KBM-7 (cell line): ENCODE results near the gene SUSD2.
A peak's percentile ranks its signal among the peaks of the same experiment; 100 is the strongest.
"Not testable (repeated sequence)": the region's sequence is repeated elsewhere in the genome, so short reads cannot be mapped to it uniquely, and the experiment has no call there.

ENCODE experiments used
- DNase-seq: peaks from one replicate; pipeline ENCODE4 v3.0.0-alpha.2; 2015
- in situ Hi-C: fragments of 300-500 bp; cut with MboI; formaldehyde crosslinking; loops from 2 replicates; pipeline ENCODE4 v1.14.3; 2020; ENCODE audit warnings: low sequenced_read_pairs, low pct_unique_long_range_greater_than_20kb, mixed read lengths

SUSD2 gene

DNA sequence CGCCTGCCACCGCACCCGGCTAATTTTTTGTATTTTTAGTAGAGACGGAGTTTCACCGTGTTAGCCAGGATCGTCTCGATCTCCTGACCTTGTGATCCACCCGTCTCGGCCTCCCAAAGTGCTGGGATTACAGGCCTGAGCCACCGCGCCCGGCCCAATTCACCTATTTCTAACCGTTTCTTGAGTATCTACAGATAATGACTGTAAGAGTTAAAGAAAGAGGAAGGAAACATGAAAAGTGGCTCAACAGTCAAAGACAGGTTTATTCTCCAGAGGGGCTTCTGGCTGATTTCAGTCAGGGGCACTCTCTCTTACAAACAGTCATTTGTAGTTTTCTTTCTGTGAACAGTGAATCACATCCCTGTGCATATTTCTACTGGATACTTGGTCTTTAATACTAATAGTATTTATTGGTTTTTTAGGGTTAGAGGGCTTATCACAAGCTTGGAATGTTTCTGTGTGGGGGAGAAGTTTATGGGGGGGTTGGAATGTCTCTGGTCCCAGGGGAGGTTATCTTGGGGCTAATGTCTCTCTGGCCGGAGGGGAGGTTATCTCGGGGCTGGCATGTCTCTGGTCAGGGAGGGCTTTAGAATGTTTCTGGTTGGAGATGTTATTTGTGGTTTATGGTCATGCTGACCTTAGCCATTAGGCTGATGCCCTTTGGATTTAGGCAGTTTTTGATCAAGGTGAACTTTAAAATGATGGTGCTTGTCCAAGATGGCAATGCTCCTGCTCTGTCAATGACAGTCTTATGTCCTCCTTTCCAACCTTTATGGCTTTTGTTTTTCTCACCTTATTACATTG lies 25.4 kb downstream of the SUSD2 start:
- in situ Hi-C loops = not testable (repeated sequence)
- DNase-seq = peak; percentile 84

DNA sequence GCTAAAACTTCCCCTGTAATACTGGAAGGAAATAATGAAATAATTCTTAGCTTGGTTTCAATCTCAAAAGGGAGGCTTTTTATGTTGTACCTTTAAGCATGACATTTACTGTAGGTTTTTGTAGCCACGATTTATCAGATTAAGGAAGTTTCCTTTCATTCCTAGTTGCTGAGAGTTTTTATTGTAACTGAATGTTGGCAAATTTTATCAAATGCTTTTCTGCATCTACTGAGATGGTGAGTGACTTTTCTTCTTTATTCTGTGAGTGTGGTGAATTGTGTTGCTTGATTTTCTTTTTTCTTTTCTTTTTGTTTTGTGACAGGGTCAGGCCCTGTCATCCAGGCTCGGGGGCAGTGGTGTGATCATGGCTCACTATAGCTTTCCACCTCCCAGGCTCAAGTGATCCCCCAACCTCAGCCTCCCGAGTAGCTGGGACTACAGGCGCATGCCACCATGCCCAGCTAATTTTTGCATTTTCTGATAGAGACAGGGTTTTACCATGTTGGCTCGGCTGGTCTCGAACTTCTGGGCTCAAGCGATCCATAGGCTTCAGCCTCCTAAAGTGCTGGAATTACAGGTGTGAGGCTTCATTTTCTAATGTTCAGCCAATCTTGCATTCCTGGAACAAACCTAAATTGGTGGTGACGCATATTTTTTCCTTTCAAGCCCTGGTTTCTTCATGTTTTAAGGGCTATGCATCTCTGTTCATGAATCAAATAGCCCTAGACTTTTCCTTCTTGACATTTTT lies 26.2 kb downstream of the SUSD2 start:
- in situ Hi-C loops = no loop called here
- DNase-seq = peak; percentile 12

DNA sequence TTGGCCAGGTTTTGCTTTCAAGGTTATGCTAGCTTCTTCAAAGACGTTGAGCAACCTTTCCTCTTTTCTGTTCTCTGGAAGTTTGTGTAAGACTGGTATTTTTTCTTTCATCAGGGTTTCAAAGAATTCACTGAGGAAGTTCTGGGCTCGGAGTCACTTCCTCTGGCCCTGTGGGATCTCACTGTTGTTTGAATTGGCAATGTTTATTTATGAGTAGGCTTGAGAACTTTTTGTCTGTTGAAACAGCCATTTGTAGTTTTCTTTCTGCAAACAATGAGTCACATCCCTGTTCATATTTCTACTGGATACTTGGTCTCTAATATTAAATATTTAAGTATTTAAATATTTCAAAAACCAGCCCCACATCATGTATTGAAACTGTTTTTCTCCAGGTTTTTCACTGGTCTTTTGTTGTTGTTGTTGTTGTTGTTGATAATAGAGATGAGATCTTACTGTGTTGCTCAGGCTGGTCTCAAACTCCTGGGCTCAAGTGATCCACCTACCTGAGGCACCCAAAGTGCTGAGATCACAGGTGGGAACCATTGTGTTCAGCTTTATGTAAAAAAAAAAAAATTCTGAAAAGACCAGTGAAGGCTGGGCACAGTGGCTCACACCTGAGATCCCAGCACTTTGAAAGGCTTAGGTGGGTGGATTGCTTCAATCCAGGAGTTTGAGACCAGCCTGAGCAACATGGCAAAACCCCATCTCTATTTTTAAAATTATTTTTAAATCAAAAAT lies 26.9 kb downstream of the SUSD2 start:
- in situ Hi-C loops = no loop called here
- DNase-seq = peak; percentile 79

DNA sequence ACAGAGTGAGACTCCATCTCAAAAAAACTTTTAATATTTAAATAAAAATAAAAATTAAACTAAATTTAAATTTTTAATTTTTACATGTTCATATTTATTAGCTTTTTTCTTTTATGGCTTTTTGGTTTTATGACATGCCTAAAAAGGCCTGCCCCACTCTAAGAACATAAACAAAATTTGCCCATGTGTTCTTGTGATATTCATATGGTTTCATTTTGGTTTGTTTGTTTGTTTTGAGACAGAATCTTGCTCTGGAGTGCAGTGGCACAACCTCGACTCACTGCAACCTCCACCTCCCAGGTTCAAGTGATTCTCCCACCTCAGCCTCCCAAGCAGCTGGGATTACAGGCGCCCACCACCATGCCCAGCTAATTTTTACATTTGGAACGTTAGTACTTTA lies 27.7 kb downstream of the SUSD2 start:
- in situ Hi-C loops = no loop called here

DNA sequence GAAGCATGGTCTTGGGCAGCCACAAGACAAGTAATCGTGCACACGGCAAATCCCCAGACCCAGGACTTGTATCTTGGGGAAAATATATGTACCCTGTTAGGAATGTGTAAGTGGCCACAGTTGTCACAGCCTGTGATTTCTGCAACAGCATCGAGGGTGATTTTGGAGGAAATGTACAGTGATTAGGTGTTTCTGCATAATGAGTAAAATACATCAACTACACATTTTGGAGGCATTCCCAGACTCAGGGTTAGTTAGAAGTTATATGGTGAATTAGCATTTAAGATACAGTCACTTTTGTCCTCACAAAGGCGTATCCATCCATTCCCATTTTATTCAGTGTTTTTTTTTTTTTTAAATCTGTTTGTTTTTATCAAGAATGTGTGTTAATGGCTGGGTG lies 28.4 kb downstream of the SUSD2 start:
- no peak for DNase-seq
- in situ Hi-C loops = no loop called here

More for the DNA sequence above, 27.7 kb downstream of the SUSD2 start:
- no peak for DNase-seq

DNA sequence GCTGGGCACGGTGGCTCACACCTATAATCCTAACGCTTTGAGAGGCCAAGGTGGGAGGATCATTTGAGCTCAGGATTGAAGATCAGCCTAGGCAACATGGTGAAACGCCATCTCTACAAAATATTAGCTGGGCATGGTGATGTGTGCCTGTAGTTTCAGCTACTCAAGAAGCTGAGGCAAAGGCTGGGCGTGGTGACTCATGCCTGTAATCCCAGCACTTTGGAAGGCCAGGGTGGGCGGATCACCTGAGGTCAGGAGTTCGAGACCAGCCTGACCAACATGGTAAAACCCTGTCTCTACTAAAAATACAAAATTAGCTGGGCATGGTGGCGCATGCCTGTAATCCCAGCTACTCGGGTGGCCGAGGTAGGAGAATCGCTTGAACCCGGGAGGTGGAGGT lies 29.1 kb downstream of the SUSD2 start:
- in situ Hi-C loops, DNase-seq: not testable (repeated sequence)

DNA sequence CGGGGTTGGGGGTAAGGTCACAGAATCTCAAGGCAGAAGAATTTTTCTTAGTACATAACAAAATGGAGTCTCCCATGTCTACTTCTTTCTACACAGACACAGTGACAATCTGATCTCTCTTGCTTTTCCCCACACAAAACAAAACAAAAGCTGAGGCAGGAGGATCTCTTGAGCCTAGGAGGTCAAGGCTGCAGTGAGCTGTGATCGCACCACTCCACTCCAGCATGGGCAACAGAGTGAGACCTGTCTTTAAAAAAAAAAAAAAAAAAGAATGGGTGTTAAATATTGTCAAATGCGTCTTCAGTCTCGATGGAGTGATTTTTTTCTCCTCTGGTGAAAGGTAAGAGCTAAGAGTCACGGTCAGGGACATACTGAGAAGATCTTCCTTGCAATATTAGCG lies 30.4 kb downstream of the SUSD2 start:
- in situ Hi-C loops = not testable (repeated sequence)

DNA sequence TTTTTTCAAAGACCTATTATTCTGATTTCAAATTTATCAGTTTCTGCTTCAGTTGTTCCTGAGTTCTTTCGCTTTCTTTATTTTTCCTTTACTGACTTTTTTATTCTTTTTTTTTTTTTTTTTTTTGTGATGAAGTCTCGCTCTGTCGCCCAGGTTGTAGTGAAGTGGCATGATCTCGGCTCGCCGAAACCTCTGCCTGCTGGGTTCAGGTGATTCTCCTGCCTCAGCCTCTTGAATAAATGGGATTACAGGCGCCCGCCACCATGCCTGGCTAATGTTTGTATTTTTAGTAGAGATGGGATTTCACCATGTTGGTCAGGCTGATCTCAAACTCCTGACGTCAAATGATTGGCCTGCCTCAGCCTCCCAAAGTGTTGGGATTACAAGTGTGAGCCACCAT lies 31.8 kb downstream of the SUSD2 start:
- in situ Hi-C loops, DNase-seq: not testable (repeated sequence)

More for the DNA sequence above, 30.4 kb downstream of the SUSD2 start:
- DNase-seq = not testable (repeated sequence)

DNA sequence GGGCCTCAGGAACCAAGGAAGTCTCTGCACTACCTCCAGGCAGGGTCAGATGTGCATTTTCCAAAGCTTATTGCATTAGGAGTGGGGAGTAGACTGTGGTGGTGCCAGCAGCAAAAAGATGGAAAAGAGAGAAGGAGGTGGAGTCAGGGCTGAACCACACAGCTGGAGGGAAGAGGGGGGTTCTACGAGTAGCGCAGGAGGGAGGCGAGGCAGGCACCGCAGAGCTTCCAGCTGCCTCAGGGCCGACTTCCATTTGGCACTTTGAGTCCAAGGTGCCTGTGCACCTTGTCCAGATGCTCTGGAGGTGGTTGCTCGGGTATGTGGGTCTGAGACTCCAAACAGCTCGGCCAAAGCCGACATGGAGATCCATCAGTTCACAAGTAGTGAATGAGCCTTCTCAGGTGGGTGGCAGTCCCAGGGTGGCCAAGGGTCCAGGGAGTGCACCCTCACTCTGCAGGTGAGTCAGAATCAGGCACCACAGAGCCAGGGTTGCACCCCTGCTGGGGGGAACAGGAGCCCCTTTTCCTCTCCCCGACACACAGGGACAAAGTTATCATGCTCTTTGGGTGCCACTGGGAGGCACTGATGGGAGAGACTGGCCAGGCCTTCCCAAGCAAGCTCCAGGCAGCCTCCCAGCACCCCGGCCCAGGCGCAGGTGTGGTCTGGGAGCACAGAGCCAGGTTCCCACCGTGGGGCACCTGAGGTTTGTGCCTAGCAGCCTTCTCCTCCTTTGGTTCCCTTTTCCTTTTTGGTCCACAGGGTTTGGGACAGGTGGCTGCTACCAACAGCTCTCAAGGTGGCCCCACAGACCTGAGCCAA lies 33.4 kb downstream of the SUSD2 start:
- no peak for DNase-seq
- in situ Hi-C loops = no loop called here

DNA sequence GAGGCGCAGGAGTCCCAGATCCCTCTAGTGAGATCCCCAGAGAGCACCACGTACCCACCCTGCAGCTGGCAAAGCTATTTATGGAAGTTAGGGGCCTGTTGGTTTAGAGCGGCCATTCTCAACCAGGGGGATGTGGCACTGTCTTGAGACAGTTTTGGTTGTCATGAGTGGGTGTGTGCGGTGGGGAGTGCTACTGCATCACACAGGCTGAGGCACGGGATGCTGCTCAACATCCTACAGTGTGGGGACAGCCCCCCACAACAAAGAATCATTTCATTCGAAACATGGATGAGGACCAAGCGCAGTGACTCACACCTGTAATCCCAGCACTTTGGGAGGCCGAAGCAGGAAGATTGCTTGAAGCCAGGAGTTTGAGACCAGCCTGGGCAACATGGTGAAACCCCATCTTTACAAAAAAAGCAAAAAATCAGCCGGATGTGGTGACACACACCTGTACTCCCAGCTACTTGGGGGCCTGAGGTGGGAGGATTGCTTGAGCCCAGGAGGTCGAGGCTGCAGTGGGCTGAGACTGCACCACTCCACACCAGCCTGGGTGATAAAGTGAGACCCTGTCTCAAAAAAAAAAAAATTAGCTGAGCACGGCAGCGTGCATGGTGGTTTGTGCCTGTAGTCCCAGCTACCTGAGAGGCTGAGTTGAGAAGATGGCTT lies 35.4 kb downstream of the SUSD2 start:
- no peak for DNase-seq
- in situ Hi-C loops = no loop called here

DNA sequence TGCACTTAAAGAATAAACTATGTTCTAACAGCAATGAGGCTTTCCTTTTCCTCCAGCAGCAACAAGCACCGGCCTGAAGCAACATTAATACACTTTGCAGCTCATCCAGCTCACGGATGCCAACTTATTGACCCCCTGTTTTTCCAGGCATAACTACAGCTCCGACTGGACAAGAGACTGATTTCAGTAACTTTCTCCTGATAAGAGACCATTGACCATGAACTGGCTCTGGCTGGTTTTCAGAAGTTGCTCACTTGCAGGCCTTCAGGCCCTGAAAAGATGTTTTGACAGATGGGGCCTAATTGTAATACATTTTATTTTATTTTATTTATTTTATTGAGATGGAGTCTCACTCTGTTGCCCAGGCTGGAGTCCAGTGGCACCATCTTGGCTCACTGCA lies 36.1 kb downstream of the SUSD2 start:
- in situ Hi-C loops = no loop called here
- DNase-seq = no peak

DNA sequence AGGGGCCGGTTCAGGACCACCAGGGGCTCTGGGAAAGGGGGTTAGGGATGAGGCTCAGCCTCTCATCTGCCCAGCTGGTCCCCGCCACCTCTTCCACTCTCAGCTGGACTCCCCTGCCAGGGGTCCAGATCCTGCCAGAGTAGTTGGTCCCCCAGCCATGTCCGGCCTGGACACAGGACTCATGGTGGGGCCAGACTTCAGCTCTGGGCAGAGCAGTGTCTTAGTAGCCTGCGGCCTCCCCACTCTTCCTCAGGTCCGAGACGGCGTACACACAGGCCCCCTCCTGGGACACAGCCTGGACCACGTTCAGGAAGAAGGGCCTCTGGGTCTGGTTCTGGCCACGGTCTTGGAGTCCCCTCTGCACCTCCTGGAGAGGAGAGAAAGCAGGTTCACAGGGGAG lies 38.5 kb downstream of the SUSD2 start:
- no peak for DNase-seq
- in situ Hi-C loops = no loop called here

DNA sequence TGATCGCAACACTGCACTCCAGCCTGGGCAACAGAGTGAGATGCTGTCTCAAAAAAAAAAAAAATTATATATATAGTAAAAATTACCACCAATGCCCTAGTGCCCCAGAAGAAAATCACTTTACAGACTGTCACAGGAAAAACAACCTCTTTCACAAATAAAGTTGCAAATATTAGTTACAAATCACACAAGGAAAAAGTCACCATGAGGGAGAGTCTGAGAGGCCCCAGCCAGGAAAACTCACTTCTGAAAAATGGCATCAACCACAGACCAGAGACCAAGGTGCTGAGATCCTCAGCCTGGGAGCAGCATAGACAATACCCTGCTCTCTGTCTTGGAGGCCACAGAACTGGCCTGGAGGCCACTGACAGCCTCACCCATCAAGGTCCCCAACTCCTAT lies 43.2 kb downstream of the SUSD2 start:
- DNase-seq = no peak
- in situ Hi-C loops = no loop called here

DNA sequence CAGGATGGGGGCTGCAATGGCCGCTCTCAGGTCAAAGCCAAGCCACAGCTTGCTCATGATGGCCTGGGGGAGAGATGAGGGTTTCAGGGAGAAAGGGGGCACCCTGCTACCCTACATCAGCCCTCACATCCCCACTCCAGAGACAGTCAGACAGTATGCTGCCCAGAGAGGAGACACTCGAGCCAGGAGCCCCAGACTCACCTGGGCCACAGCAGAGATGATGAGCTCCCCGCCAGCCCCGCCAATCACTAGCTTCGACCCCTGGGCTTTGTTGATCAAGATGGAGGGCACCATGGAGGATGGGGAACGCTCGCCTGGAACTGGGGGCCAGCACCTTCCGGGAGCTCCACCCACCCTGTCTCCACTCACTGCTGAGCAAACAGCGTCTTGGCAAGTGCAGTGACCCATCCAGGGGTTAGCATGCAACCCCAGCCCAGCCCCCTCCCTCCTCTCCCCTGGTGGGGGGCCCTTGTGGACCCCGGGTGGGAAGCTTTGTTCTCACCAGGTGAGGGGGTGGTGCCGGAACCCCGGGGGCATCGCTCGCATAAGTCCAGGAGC lies 43.8 kb downstream of the SUSD2 start:
- in situ Hi-C loops = no loop called here
- no peak for DNase-seq

DNA sequence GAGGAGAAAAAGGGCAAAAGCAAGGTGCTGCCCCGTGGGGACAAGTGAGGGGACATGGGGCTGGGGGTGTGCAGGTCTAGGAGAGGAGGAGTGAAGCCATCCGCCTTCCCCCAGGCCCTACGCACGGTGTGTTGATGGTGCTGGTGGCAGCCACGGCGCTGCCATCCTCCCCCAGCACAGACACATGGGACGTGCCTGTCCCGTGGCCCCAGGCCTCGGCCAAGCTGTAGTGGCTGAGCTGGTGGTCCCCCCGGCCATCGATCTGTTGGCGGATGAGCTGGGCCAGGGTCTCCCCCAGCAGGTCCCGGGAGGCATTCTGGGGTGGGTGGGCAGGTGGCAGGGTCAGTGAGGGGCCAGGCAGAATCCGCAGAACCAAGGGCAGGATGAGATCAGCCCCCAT lies 44.7 kb downstream of the SUSD2 start:
- no peak for DNase-seq
- in situ Hi-C loops = no loop called here

DNA sequence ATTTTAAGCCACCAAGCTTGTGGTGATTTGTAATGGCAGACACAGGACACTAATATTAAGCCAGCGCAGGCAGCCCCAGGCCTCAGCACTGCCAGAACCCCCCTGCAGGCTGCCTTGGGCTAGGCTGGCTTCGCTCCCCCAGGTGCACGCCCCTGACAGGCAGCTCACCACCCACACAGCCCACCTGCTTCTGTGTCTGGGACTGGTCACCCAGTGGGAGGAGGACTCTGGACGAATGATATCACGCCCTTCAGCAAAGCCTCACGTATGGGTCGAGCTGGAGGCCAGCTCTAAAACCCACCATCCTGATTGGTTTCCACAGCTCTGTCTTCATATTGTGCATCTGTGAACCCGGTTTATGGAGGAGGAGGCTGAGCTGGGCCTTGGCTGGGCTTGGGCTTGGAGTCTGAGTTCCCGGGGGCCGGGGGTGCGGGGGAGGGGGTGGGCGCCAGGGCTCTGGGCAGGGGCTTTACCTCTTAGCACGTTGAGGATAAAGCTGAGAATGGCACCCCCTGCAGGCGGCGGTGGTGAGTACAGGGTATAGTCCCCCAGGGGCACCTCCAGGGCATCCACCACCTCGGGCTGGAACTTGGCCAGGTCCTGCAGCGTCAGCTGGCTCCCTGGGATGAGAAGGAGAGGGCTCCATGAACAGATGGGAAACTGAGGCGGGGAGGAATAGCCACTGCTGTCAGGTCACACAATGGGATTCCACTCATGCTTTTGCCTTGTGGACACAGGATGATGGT lies 49.8 kb downstream of the SUSD2 start:
- peak; percentile 54 for DNase-seq
- in situ Hi-C loops = no loop called here

DNA sequence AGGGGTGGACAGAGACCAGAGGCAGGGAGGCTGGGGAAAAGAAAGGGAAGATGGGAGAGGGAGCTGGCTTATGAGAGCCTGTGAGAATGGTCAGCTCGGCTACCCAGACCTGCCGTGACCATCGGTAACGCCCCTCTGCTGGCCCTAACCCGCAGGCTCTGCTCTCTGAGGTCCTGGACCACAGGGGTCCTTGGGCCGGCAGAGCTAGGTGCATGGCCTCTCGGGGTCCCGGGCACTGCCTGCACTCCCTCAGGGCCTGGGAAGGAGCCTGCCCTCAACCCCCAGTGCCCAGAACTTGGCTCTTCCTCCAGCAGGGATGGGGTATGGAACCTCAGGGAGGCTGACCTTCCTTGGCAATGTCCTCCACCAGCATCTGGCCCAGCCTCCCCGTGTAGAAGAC lies 50.4 kb downstream of the SUSD2 start:
- in situ Hi-C loops = no loop called here
- no peak for DNase-seq

DNA sequence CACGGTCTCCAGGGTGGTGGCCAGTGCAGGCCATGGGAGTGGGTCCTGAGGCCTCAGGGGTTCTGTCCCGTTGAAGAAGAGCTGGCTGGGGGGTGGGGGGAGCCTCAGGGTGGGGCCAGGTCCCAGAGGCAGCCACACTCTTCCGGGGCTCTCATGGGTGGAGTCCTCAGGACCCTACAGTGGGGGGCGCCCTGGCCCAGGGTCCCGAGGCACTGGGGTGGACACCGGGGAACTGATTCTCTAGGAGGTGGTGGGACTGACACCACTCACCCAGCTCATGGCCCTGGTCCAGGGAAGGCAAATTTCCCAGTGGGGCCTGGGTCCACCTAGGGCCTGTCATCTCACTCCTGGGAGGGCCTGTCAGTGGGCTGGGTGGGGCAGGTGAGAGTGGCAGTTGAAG lies 50.8 kb downstream of the SUSD2 start:
- in situ Hi-C loops = no loop called here
- no peak for DNase-seq
